Omental fat pad (tissue), 4 donors: ENCODE data around the gene NKX1-1. TPM values are rescaled to one million over a fixed set of nuclear protein-coding genes. Genes with fewer than 3 reads are reported as not detected.

ENCODE experiments used
- ATAC-seq: fragments of 150-250 bp; one replicate; pipeline ENCODE4 v1.9.1; 2016; ENCODE audit warnings: mild to moderate bottlenecking, moderate library complexity; ENCODE audit not compliant: low FRiP score
- DNase-seq: peaks from one replicate; pipeline ENCODE4 v3.0.0-alpha.2; 2019; ENCODE audit warnings: low spot score
- CTCF ChIP-seq, 3 donors: fragments of 450-650 bp; IDR thresholded peaks; one replicate each; pipeline ENCODE4 v1.5.1; 2016 to 2017; ENCODE audit warnings: antibody characterized with exemption in 3 of 3, mild to moderate bottlenecking in 3 of 3, moderate library complexity in 2 of 3
- total RNA-seq, 4 donors: library from RNA; depleted of rRNA; stranded (reverse); fragments of >200 nt; gene quantifications; one replicate each; pipeline ENCODE4 v1.1.0, GENCODE V29; 2016

The NKX1-1 gene
- total RNA-seq, 4 donors from 2014 or later, result not detected

- TF ChIP-seq CTCF (IDR thresholded peaks at IDR 0.05), result no peak
- ATAC-seq (no peak), DNase-seq (no peak)
These were observed 52.8 kb downstream of the NKX1-1 start for GRCh38 chr4:1353186-1354055.

Other genes starting within 250 kb of the NKX1-1 start
- 10 to 100 TPM; 14.2 to 99.5 (median 30.1) TPM for gene SPON2, start 233.9 kb downstream of the NKX1-1 start, total RNA-seq
- 100 to 1,000 TPM; 102 to 137 (median 132) TPM for gene CTBP1, start 157.3 kb downstream of the NKX1-1 start, total RNA-seq
- gene MAEA, start 116.6 kb downstream of the NKX1-1 start, total RNA-seq, result 10 to 100 TPM; 38.8 to 71.2 (median 51.8) TPM
- 10 to 100 TPM; 10.2 to 28.2 (median 13.0) TPM for gene UVSSA, start 59.2 kb downstream of the NKX1-1 start, total RNA-seq